ENCODE data around the gene GGCX. TPM values are rescaled to one million over a fixed set of nuclear protein-coding genes. Genes with fewer than 3 reads are reported as not detected.

The GGCX gene
- total and polyA plus RNA-seq, 2 of the 13 experiments (the other 11 are each of a cell fraction or from before 2014, with no cell fraction given): 72.5 to 103 TPM

GRCh38 chr2:85595301-85596025 lies 34.2 kb upstream of the GGCX start, which contains the start of gene RNF181 (continued):
- TF ChIP-seq NONO (IDR thresholded peaks at IDR 0.05) (no peak), NONO (CRISPR knock-in tag; conservative IDR thresholded peaks at IDR 0.05) (peak; percentile 80), ZBTB3 (CRISPR knock-in tag; IDR thresholded peaks at IDR 0.05; ENCODE audit: borderline replicate concordance, low read depth) (peak; percentile 87; the same call in 1 of the 2 replicates), SNAI1 (CRISPR knock-in tag; IDR thresholded peaks at IDR 0.05; ENCODE audit: borderline replicate concordance) (peak; percentile 90; the same call in 1 of the 2 replicates), RFX1 (IDR thresholded peaks at IDR 0.05) (no peak), ZNF432 (CRISPR knock-in tag; IDR thresholded peaks at IDR 0.05; ENCODE audit: borderline replicate concordance) (no peak), IRF2 (CRISPR knock-in tag; IDR thresholded peaks at IDR 0.05) (peak; percentile 48), SP1 (IDR thresholded peaks at IDR 0.05) (no peak), SP1 (CRISPR knock-in tag; IDR thresholded peaks at IDR 0.05) (no peak), DNMT1 (CRISPR knock-in tag; IDR thresholded peaks at IDR 0.05) (no peak; the same call in 1 of the 2 replicates), RELA (CRISPR knock-in tag; IDR thresholded peaks at IDR 0.05) (no peak), MIXL1 (CRISPR knock-in tag; IDR thresholded peaks at IDR 0.05) (0 out of 2 replicates have a peak, but pooled peaks have one; percentile 27), HMGA1 (CRISPR knock-in tag; conservative IDR thresholded peaks at IDR 0.05) (no peak), GRHL1 (CRISPR knock-in tag; conservative IDR thresholded peaks at IDR 0.05) (no peak), JUND (CRISPR knock-in tag; IDR thresholded peaks at IDR 0.05) (no peak), NR2F2 (IDR thresholded peaks at IDR 0.05; ENCODE audit: borderline replicate concordance, low read depth) (no peak; the same call in 1 of the 2 replicates), PRPF4 (IDR thresholded peaks at IDR 0.05; ENCODE audit: low read depth, low read length, poor library complexity, severe bottlenecking) (no peak), ZGPAT (CRISPR knock-in tag; IDR thresholded peaks at IDR 0.05) (peak; percentile 52), ZSCAN22 (CRISPR knock-in tag; IDR thresholded peaks at IDR 0.05) (no peak; the same call in 1 of the 2 replicates), HOXA3 (CRISPR knock-in tag; IDR thresholded peaks at IDR 0.05) (peak; percentile 70), HIVEP1 (CRISPR knock-in tag; IDR thresholded peaks at IDR 0.05) (0 out of 2 replicates have a peak, but pooled peaks have one; percentile 48), ADNP (CRISPR knock-in tag; IDR thresholded peaks at IDR 0.05) (no peak), PCBP2 (optimal IDR thresholded peaks at IDR 0.05; ENCODE audit: low read depth, low read length, poor library complexity, severe bottlenecking) (no peak), THAP11 (CRISPR knock-in tag; IDR thresholded peaks at IDR 0.05) (peak; percentile 81), ZNF24 (IDR thresholded peaks at IDR 0.05) (no peak)

Measured in HepG2 (cell line).